ENCODE measurements around the gene OR5M10. TPM values are rescaled to one million over a fixed set of nuclear protein-coding genes. Genes with fewer than 3 reads are reported as not detected.

The OR5M10 gene
- total RNA-seq, 1 donor = not detected

- no peak overlapping the region for H3K4me3 ChIP-seq (ENCODE audit: low read depth, low read length)
- no peak for DNase-seq (ENCODE audit: low read depth)
These were observed 33.8 kb downstream of the OR5M10 start for GRCh38 chr11:56543739-56544138.

GRCh38 chr11:56543157-56543556 lies 34.4 kb downstream of the OR5M10 start, which contains the start of gene OR5M11:
TSS of gene OR5M11 (minus strand) at chr11:56543257. CDS start at chr11:56543257, 0 bp downstream.
- DNase-seq (ENCODE audit: low read depth) = no peak
- H3K4me3 ChIP-seq (ENCODE audit: low read depth, low read length) = no peak within 1 kb of the TSS
- no peak for TF ChIP-seq CTCF (IDR thresholded peaks at IDR 0.05; ENCODE audit: insufficient read depth, low read depth, low read length)

More at GRCh38 chr11:56543739-56544138, 33.8 kb downstream of the OR5M10 start:
- no peak for TF ChIP-seq CTCF (IDR thresholded peaks at IDR 0.05; ENCODE audit: insufficient read depth, low read depth, low read length)

GRCh38 chr11:56533054-56533740 lies 44.3 kb downstream of the OR5M10 start:
- H3K4me3 ChIP-seq (ENCODE audit: low read depth, low read length) = no peak overlapping the region
- no peak for TF ChIP-seq CTCF (IDR thresholded peaks at IDR 0.05; ENCODE audit: insufficient read depth, low read depth, low read length)
- DNase-seq (ENCODE audit: low read depth) = no peak

- no peak overlapping the region for H3K4me3 ChIP-seq (ENCODE audit: low read depth, low read length)
- no peak for TF ChIP-seq CTCF (IDR thresholded peaks at IDR 0.05; ENCODE audit: insufficient read depth, low read depth, low read length)
These were observed 45.7 kb downstream of the OR5M10 start for GRCh38 chr11:56531856-56532255.

More at GRCh38 chr11:56531856-56532255, 45.7 kb downstream of the OR5M10 start:
- no peak for DNase-seq (ENCODE audit: low read depth)

Other genes starting within 250 kb of the OR5M10 start
- gene OR8K1, start 231.7 kb downstream of the OR5M10 start, total RNA-seq = not detected in 2 replicates
- gene OR8J1, start 223.4 kb downstream of the OR5M10 start, total RNA-seq = not detected in 2 replicates
- not detected in 2 replicates for gene OR8U1, start 202.1 kb downstream of the OR5M10 start, total RNA-seq
- not detected in 2 replicates for gene OR5AL1, start 165.0 kb downstream of the OR5M10 start, total RNA-seq
- gene OR5M3, start 104.4 kb downstream of the OR5M10 start, total RNA-seq = not detected in 2 replicates
- gene OR5M8, start 86.4 kb downstream of the OR5M10 start, total RNA-seq = not detected in 2 replicates
- gene OR5M11, start 34.5 kb downstream of the OR5M10 start, total RNA-seq = not detected in 2 replicates
- gene OR5M1, start 37.2 kb upstream of the OR5M10 start, total RNA-seq = not detected in 2 replicates
- not detected in 2 replicates for gene OR5AP2, start 64.7 kb upstream of the OR5M10 start, total RNA-seq
- gene OR5AR1, start 86.0 kb upstream of the OR5M10 start, total RNA-seq = not detected in 2 replicates
- not detected in 2 replicates for gene OR9G1, start 121.4 kb upstream of the OR5M10 start, total RNA-seq
- not detected in 2 replicates for gene OR9G4, start 171.0 kb upstream of the OR5M10 start, total RNA-seq